A549 (cell line): ENCODE measurements around the gene MRPS31. TPM values are rescaled to one million over a fixed set of nuclear protein-coding genes. Genes with fewer than 3 reads are reported as not detected.
A peak's percentile ranks its signal among the peaks of the same experiment; 100 is the strongest.
"Not testable (repeated sequence)": the region's sequence is repeated elsewhere in the genome, so short reads cannot be mapped to it uniquely, and the experiment has no call there.

ENCODE experiments used
- ATAC-seq, 2 experiments: fragments of 200-7000 bp in 1 of 2; fragments of >200 bp in 1 of 2; cut with Nextera tagmentation in 1 of 2; cut with Tn5 transposase in 1 of 2; 3 replicates each; pipeline versions ENCODE4 v1.8.0 to v1.9.1; 2018 to 2020; ENCODE audit warnings: mild to moderate bottlenecking in 1 of 2, moderate library complexity in 1 of 2
- CTCF ChIA-PET: fragments of 300-600 bp; sonication (Branson Sonifier 250); formaldehyde crosslinking; extraction: SDS; loops from one replicate; lab custom pipeline; 2021; ENCODE audit warnings: antibody characterized with exemption, inconsistent platforms; lab: Yijun Ruan, JAX
- POLR2A ChIA-PET: fragments of 350-600 bp; formaldehyde crosslinking; extraction: SDS; loops from one replicate; lab custom pipeline; 2021; ENCODE audit warnings: antibody characterized with exemption, inconsistent platforms; lab: Yijun Ruan, JAX
- DNase-seq, 2 experiments: peaks; one replicate each; pipeline versions ENCODE4 v3.0.0 to v3.0.0-alpha.2; 2011 to 2016; ENCODE audit warnings: low read depth in 1 of 2, low spot score in 1 of 2
- FAIRE-seq: peaks from 2 replicates; lab custom pipeline; 2011; peaks lifted over from hg19 to GRCh38; lab: Jason Lieb, UNC
- H3K27ac ChIP-seq, 2 experiments: fragments of >200 bp; sonication (Bioruptor Twin); formaldehyde crosslinking; 3 replicates each; pipeline ENCODE4 v1.5.1; 2016 to 2017
- H3K4me1 ChIP-seq: fragments of >200 bp; sonication (Bioruptor Twin); formaldehyde crosslinking; 3 replicates; pipeline ENCODE4 v1.6.1; 2016
- H3K4me2 ChIP-seq: fragments of >200 bp; sonication (Bioruptor Twin); formaldehyde crosslinking; 3 replicates; pipeline ENCODE4 v1.6.1; 2016
- H3K4me3 ChIP-seq: fragments of >200 bp; sonication (Bioruptor Twin); formaldehyde crosslinking; 3 replicates; pipeline ENCODE4 v1.5.1; 2016
- H3K9me3 ChIP-seq: fragments of >200 bp; sonication (Bioruptor Twin); formaldehyde crosslinking; 3 replicates; pipeline ENCODE4 v1.6.1; 2016
- BHLHE40 ChIP-seq: IDR thresholded peaks from 2 replicates; pipeline ENCODE4 v1.6.1; 2012; ENCODE audit warnings: low read depth, low read length, inconsistent platforms
- CBX2 ChIP-seq: fragments of 200-600 bp; sonication (generic); IDR thresholded peaks from 2 replicates; pipeline ENCODE4 v1.6.1; 2016; ENCODE audit warnings: low read depth, mild to moderate bottlenecking, borderline replicate concordance
- CHD2 ChIP-seq: fragments of 150-350 bp; IDR thresholded peaks from 2 replicates; pipeline ENCODE4 v1.6.1; 2014; ENCODE audit warnings: low read length; ENCODE audit not compliant: partially characterized antibody
- CHD4 ChIP-seq: fragments of 200-600 bp; sonication (generic); IDR thresholded peaks from 2 replicates; pipeline ENCODE4 v1.6.1; 2016; ENCODE audit warnings: antibody characterized with exemption, mild to moderate bottlenecking, borderline replicate concordance
- E2F6 ChIP-seq: IDR thresholded peaks from 2 replicates; pipeline ENCODE4 v1.6.1; 2012; ENCODE audit warnings: low read depth, borderline replicate concordance
- EP300 ChIP-seq, 2 experiments: fragments of >200 bp; sonication (Bioruptor Twin); formaldehyde crosslinking; IDR thresholded peaks; 2 replicates in 1 of 2; 3 replicates in 1 of 2; pipeline ENCODE4 v1.6.1; 2016 to 2017
- HES2 ChIP-seq: fragments of >200 bp; sonication (Bioruptor Twin); formaldehyde crosslinking; IDR thresholded peaks from 2 replicates; pipeline ENCODE4 v1.6.1; 2016
- HMGXB4 ChIP-seq: fragments of 250-450 bp; sonication (Bioruptor Pico); IDR thresholded peaks from 2 replicates; pipeline ENCODE4 v1.5.0; 2021; ENCODE audit warnings: mild to moderate bottlenecking, moderate library complexity, borderline replicate concordance
- KDM5A ChIP-seq: fragments of 200-600 bp; sonication (generic); IDR thresholded peaks from 2 replicates; pipeline ENCODE4 v1.6.1; 2016; ENCODE audit warnings: antibody characterized with exemption, mild to moderate bottlenecking
- NFE2L2 ChIP-seq: fragments of 150-350 bp; conservative IDR thresholded peaks from 2 replicates; pipeline ENCODE4 v1.6.1; 2014; ENCODE audit warnings: low read length
- NPAS2 ChIP-seq: fragments of 250-450 bp; sonication (Bioruptor Pico); IDR thresholded peaks from 2 replicates; pipeline ENCODE4 v1.8.0; 2022; ENCODE audit warnings: mild to moderate bottlenecking, moderate library complexity, borderline replicate concordance
- POLR2AphosphoS2 ChIP-seq: conservative IDR thresholded peaks from 2 replicates; pipeline ENCODE4 v1.6.1; 2012; ENCODE audit warnings: low read length, improper control_type of control experiment, inconsistent platforms
- REST ChIP-seq: fragments of 200-600 bp; sonication (generic); IDR thresholded peaks from 2 replicates; pipeline ENCODE4 v1.6.1; 2016; ENCODE audit warnings: antibody characterized with exemption, mild to moderate bottlenecking, moderate library complexity
- SMC3 ChIP-seq: fragments of >200 bp; sonication (Bioruptor Twin); formaldehyde crosslinking; IDR thresholded peaks from 3 replicates; pipeline ENCODE4 v1.6.1; 2018; ENCODE audit warnings: inconsistent platforms
- USF2 ChIP-seq: fragments of 450-650 bp; IDR thresholded peaks from 2 replicates; pipeline ENCODE4 v1.6.1; 2014; ENCODE audit warnings: antibody characterized with exemption
- WGBS: methylation state at CpG from one replicate; pipeline ENCODE4 v1.1.6; 2017; ENCODE audit errors: missing lambda C conversion rate; 5-methylcytosine and 5-hydroxymethylcytosine counted together
- polyA plus RNA-seq, 4 experiments: library from polyadenylated mRNA; depleted of rRNA in 3 of 4; stranded (reverse); fragments of >200 nt; fragmentation: RNase III in 1 of 4; extraction: RNeasy Plus Mini Kit Qiagen cat#74134 plus additional on column Dnase treatment in 1 of 4; gene quantifications; 2 replicates in 3 of 4; 3 replicates in 1 of 4; pipeline ENCODE4 v1.2.3, GENCODE V29; 2011 to 2017

MRPS31 gene
- polyA plus RNA-seq, 2 of the 4 experiments (the other 2 are of a cell fraction): 14.2 to 30.3 TPM

- TF ChIP-seq E2F6 (no peak), USF2 (no peak), CBX2 (no peak)
- TF ChIP-seq, all 56 proteins: peak for 0
Observed at GRCh38 chr13:40784540-40784939, 13.6 kb upstream of the MRPS31 start (continued).

DNA sequence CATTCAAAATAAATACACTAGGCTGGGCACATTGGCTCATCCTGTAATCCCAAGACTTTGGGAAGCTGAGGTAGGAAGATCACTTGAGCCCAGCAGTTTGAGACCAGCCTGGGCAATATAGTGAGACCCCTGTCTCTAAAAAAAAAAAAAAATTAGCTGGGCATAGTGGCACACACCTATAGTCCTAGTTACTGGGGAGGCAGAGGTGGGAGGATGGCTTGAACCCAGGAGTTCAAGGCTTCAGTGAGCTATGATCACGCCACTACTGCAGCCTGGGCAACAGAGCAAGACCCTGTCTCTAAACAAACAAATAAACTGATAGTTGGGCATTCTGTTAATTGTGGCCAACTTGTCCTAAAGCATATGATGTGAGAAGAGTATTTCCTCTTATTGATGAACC lies 12.0 kb upstream of the MRPS31 start:
- FAIRE-seq, DNase-seq, H3K4me3 ChIP-seq, ATAC-seq, POLR2A ChIA-PET, H3K4me1 ChIP-seq, H3K4me2 ChIP-seq, H3K27ac ChIP-seq, H3K9me3 ChIP-seq: not testable (repeated sequence)
- CTCF ChIA-PET: interaction anchor here (1.2 kb wide), 1 partner anchor 844 kb away, joined by 3 read pairs; no protein-coding TSS in a partner anchor
- 93% methylated on average over 1 of the region's 1 CpG for WGBS

DNA sequence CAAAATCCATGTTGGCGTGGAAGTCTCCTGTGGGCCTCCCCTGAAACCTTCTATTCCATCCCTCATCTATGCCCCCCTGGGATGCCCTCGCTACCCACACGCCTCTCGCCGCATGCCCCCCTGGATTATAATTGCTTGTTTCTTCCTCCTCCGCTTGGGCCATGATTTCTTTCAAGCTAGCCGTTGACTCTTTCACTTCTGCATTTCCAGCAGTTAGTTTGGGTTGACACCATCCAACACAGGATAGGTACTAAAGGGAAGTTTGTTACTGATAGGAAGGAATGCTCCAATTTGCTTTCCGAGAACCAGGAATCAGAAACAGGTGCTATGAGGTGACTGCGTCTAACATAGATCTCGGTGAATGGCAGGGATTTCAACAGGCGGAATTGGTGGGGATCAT lies 10.7 kb upstream of the MRPS31 start:
- no peak for DNase-seq
- ChIA-PET POLR2A (no interaction called here), CTCF (no interaction called here)
- H3K4me3 ChIP-seq: no peak overlapping the region
- FAIRE-seq: no peak
- no peak overlapping the region for H3K4me2 ChIP-seq
- H3K9me3 ChIP-seq: no peaks in the 10 kb centered on the region
- WGBS: 97% methylated on average over 11 of the region's 11 CpGs
- no peak for ATAC-seq
- H3K4me1 ChIP-seq: peaks cover 5% of the 10 kb centered on the region; the same call in 2 of the 3 replicates
- H3K27ac ChIP-seq: no peak overlapping the region
- TF ChIP-seq HES2 (no peak), SMC3 (no peak), EP300 (IDR thresholded peaks at IDR 0.05) (no peak)

DNA sequence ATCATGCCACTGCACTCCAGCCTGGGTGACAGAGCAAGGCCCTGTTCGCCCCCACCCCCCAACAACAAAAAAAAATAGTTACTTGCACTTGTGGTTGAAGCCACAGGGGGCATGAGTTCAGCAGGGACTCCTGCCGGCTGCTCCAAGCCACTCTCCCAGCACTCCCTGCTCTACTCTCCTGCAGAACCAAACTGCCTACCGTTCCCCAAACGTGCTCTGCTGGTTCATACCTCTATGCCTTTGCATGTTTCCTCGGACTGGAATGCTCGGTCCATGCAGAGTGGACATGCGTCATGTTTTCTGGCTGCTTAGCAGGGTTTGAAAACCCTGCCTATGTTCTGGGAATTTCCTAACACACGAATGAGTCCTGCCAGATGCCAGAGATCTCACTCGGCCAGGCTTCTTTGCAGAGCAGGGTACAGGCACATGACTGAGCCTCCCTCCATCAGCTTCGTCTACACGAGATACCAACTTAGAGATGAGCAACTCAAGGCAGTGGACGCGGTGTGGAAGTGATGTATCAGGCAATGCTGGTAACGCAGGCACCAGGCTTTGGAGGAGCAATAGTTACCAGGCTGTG lies 9.9 kb upstream of the MRPS31 start:
- H3K27ac ChIP-seq: no peak overlapping the region
- 68% methylated on average over 14 of the region's 14 CpGs for WGBS
- H3K4me3 ChIP-seq: no peak overlapping the region
- ATAC-seq: peak; percentile 45 to 59; a peak in 3 of 6 replicates
- no peaks in the 10 kb centered on the region for H3K9me3 ChIP-seq
- TF ChIP-seq KDM5A: no peak
- no peak for TF ChIP-seq POLR2AphosphoS2
- no peak for TF ChIP-seq HMGXB4
- TF ChIP-seq SMC3: no peak
- no peak for TF ChIP-seq NPAS2 (CRISPR knock-in tag)
- no peak for TF ChIP-seq CHD4
- TF ChIP-seq NFE2L2: no peak
- no peak for TF ChIP-seq CHD2
- no peak for TF ChIP-seq REST
- no peak for TF ChIP-seq BHLHE40
- POLR2A ChIA-PET: no interaction called here
- CTCF ChIA-PET: no interaction called here
- H3K4me1 ChIP-seq: no peaks in the 10 kb centered on the region
- FAIRE-seq: no peak
- peak in 1 of 2 experiments; percentile 33 for DNase-seq
- no peak overlapping the region for H3K4me2 ChIP-seq
